CD4-positive, alpha-beta T cell treated with Interleukin-4 for 4 hours (primary cell): Measurements from ENCODE around the gene BICRAL.
A peak's percentile ranks its signal among the peaks of the same experiment; 100 is the strongest.
"Not testable (repeated sequence)": the region's sequence is repeated elsewhere in the genome, so short reads cannot be mapped to it uniquely, and the experiment has no call there.

ENCODE experiments used
- DNase-seq: peaks from one replicate; pipeline ENCODE4 v3.0.0-alpha.2; 2020

Gene BICRAL

GRCh38 chr6:42851599-42851998, 69.7 kb downstream of the BICRAL start:
- DNase-seq, result no peak

GRCh38 chr6:42860036-42860435, 78.2 kb downstream of the BICRAL start:
- no peak for DNase-seq

- no peak for DNase-seq
Measured at GRCh38 chr6:42860481-42860880, 78.6 kb downstream of the BICRAL start.

GRCh38 chr6:42864602-42865001, 82.8 kb downstream of the BICRAL start:
- no peak for DNase-seq

- DNase-seq, result no peak
Measured at GRCh38 chr6:42870145-42870936, 88.5 kb downstream of the BICRAL start.

GRCh38 chr6:42871711-42872110, 89.9 kb downstream of the BICRAL start:
- DNase-seq, result no peak

GRCh38 chr6:42873313-42873712, 91.5 kb downstream of the BICRAL start:
- no peak for DNase-seq

GRCh38 chr6:42877695-42878094, 95.8 kb downstream of the BICRAL start:
- DNase-seq, result no peak

- DNase-seq, result peak; percentile 91
Measured at GRCh38 chr6:42879372-42880239, 97.8 kb downstream of the BICRAL start, which contains the start of gene RPL7L1. Gene RPL7L1, plus strand, starts transcription at chr6:42879616. Its CDS starts 295 bp downstream, at chr6:42879911.

GRCh38 chr6:42880240-42880817, 98.5 kb downstream of the BICRAL start:
- DNase-seq, result not testable (repeated sequence)

- DNase-seq, result peak; percentile 10
Measured at GRCh38 chr6:42880871-42881270, 99.0 kb downstream of the BICRAL start.

GRCh38 chr6:42885702-42886101, 103.8 kb downstream of the BICRAL start:
- DNase-seq, result no peak

GRCh38 chr6:42888201-42888600, 106.3 kb downstream of the BICRAL start:
- not testable (repeated sequence) for DNase-seq

GRCh38 chr6:42889815-42890214, 108.0 kb downstream of the BICRAL start:
- DNase-seq, result no peak

GRCh38 chr6:42890311-42891198, 108.7 kb downstream of the BICRAL start:
- DNase-seq, result peak; percentile 92

GRCh38 chr6:42891199-42891722, 109.4 kb downstream of the BICRAL start:
- no peak for DNase-seq

GRCh38 chr6:42894041-42894828, 112.4 kb downstream of the BICRAL start:
- DNase-seq, result not testable (repeated sequence)

GRCh38 chr6:42896178-42896719, 114.4 kb downstream of the BICRAL start:
- DNase-seq, result no peak

- DNase-seq, result peak; percentile 77
Measured at GRCh38 chr6:42898891-42899361, 117.1 kb downstream of the BICRAL start.

GRCh38 chr6:42899871-42900270, 118.0 kb downstream of the BICRAL start:
- DNase-seq, result no peak

- peak; percentile 84 for DNase-seq
Measured at GRCh38 chr6:42901538-42901957, 119.7 kb downstream of the BICRAL start.
